WI38 (cell line): ENCODE data around the gene C12orf43.

ENCODE experiments used
- H3K4me3 ChIP-seq: 2 replicates; pipeline ENCODE4 v1.5.1; 2011; ENCODE audit warnings: low read depth, mild to moderate bottlenecking, control low read depth, low read length
- TF ChIP-seq, protein P1 (sequence below): IDR thresholded peaks from 2 replicates; pipeline ENCODE4 v1.5.1; 2012; ENCODE audit warnings: low read depth, mild to moderate bottlenecking, control low read depth, low read length

Gene C12orf43

DNA sequence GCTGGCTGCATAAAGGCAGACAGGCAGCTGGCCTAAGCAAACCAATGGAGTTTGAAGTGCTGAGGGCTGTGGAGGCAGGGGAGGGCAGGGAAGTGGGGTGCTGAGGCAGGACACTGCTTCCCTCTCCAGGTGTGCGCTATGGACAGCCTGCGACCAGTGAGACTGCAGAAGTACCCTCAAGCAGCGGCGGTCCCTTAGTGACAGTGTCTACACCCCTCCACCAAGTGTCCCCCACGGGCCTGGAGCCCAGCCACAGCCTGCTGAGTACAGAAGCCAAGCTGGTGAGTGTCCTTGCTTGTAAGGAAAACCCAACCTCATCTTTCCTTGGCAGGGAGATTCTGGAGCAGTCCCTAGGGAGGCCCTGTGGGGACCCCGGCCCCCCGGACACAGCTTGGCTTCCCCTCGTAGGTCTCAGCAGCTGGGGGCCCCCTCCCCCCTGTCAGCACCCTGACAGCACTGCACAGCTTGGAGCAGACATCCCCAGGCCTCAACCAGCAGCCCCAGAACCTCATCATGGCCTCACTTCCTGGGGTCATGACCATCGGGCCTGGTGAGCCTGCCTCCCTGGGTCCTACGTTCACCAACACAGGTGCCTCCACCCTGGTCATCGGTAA is 20.0 kb downstream of the C12orf43 start:
- H3K4me3 ChIP-seq, result no peak overlapping the region
- TF ChIP-seq, protein P1, sequence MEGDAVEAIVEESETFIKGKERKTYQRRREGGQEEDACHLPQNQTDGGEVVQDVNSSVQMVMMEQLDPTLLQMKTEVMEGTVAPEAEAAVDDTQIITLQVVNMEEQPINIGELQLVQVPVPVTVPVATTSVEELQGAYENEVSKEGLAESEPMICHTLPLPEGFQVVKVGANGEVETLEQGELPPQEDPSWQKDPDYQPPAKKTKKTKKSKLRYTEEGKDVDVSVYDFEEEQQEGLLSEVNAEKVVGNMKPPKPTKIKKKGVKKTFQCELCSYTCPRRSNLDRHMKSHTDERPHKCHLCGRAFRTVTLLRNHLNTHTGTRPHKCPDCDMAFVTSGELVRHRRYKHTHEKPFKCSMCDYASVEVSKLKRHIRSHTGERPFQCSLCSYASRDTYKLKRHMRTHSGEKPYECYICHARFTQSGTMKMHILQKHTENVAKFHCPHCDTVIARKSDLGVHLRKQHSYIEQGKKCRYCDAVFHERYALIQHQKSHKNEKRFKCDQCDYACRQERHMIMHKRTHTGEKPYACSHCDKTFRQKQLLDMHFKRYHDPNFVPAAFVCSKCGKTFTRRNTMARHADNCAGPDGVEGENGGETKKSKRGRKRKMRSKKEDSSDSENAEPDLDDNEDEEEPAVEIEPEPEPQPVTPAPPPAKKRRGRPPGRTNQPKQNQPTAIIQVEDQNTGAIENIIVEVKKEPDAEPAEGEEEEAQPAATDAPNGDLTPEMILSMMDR, result no peak

DNA sequence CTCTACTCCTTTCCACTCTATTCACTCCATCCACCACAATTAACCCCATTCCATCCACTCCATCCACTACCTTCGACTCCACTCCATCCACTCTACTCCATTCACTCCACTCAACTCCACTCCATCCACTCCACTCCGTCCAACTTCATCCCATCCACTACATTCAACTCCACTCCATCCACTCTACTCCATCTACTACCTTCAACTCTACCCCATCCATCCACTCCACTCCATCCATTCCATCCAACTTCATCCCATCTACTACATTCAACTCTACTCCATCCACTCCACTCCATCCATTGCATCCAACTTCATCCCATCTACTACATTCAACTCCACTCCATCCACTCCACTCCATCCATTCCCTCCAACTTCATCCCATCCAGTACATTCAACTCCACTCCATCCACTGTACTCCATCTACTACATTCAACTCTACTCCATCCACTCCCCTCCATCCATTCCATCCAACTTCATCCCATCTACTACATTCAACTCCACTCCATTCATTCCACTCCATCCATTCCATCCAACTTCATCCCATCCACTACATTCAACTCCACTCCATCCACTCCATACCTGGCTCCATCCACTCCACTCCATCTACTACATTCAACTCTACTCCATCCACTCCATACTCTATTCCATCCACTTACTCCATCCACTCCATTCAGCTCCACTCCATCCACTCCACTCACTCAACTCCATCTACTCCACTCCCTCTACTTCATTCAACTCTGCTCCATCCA is 21.5 kb downstream of the C12orf43 start:
- TF ChIP-seq, protein P1, result no peak

DNA sequence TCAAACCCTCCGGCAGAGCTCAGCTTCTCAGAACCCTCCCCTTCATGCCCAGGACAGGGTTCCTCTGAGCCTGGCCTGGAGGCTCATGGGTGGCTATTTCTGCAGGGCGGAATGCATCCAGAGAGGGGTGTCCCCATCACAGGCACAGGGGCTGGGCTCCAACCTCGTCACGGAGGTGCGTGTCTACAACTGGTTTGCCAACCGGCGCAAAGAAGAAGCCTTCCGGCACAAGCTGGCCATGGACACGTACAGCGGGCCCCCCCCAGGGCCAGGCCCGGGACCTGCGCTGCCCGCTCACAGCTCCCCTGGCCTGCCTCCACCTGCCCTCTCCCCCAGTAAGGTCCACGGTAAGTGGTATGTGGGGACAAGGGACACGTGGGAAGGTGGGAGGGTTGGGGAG is 22.2 kb downstream of the C12orf43 start:
- TF ChIP-seq, protein P1, result no peak

More for the DNA sequence above, 21.5 kb downstream of the C12orf43 start:
- no peak overlapping the region for H3K4me3 ChIP-seq

DNA sequence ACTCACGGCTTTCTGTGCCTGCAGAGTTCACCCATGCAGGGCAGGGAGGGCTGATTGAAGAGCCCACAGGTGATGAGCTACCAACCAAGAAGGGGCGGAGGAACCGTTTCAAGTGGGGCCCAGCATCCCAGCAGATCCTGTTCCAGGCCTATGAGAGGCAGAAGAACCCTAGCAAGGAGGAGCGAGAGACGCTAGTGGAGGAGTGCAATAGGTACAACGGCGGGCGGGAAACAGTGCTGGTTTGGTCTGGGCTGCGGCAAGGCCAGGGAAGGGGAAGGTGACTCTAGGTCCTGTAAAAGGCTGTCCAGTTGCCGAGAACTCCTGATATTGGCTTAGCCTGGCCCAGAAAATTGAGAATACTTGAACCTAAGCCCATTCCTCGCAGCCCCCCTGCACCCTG is 22.8 kb downstream of the C12orf43 start:
- TF ChIP-seq, protein P1, result no peak
- H3K4me3 ChIP-seq, result no peak overlapping the region

More for the DNA sequence above, 22.2 kb downstream of the C12orf43 start:
- H3K4me3 ChIP-seq, result no peak overlapping the region

DNA sequence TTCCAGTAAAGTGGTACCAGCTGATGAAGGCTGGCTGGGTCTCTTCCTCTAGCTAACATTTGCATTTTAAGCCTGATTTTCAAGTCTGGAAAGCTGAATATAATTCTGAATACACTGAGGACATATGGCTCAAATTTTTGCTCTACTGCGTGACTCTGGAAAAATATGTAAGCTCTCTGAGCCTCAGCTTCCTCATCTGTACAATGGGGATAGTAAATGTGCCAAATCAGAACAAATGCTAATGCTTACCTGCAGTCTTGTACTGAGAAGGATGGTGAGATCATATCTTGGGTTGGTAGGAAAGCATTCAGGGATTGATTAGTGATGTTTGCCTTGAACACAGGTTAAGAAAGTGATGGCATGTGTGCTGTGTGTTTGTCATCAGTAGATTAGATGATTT is 23.3 kb downstream of the C12orf43 start:
- TF ChIP-seq, protein P1, result no peak
- no peak overlapping the region for H3K4me3 ChIP-seq

DNA sequence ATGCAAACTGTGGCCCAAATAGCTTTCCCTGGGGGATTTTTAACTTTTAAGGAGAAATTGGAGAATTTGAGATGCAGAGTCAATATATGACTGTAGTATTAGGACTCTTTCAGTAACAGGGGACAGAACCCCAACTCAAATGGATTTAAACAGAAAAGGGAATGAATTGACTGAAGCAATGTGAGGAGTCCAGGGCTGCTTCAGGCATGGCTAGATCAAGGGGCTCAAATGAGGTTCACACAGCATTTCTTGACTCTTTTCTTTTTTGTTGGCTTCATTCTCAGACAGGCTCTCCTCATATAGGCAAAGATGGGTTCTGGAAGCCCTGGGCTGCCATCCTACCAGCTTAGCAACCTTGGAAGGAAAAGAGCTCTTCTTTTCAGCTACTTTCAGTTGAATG is 24.3 kb downstream of the C12orf43 start:
- H3K4me3 ChIP-seq, result no peak overlapping the region
- TF ChIP-seq, protein P1, result no peak

DNA sequence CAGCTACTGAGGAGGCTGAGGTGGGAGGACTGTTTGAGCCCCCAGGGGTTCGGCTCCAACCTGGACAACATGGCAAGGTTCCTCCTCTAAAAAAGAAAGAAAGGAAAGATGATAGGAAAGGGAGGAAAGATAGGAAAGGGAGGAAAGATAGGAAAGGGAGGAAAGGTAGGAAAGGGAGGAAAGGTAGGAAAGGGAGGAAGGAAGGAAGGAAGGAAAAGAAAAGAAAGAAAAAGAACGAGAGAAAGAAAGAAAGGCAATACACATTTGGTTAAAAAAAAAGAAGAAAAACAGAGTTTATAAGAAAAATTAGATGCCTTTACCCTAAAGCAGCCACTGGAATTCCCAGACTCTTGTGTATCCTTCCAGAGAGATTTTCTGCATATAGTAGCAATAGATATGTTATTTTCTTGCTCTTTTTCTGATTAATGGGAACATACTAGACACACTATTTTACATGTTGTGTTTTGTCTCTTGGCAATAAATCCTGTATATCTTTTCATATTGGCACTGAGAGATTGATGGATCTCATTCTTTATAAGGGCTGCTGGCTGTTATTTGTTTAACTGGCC is 25.7 kb downstream of the C12orf43 start:
- H3K4me3 ChIP-seq, result no peak overlapping the region
- TF ChIP-seq, protein P1, result no peak
